Activated CD4-positive, alpha-beta T cell treated with anti-CD3 and anti-CD28 coated beads for 48 hours (primary cell): ENCODE measurements around the gene CAV1.

ENCODE experiments used
- DNase-seq: peaks from one replicate; pipeline ENCODE4 v3.0.0-alpha.2; 2020

The CAV1 gene

DNA sequence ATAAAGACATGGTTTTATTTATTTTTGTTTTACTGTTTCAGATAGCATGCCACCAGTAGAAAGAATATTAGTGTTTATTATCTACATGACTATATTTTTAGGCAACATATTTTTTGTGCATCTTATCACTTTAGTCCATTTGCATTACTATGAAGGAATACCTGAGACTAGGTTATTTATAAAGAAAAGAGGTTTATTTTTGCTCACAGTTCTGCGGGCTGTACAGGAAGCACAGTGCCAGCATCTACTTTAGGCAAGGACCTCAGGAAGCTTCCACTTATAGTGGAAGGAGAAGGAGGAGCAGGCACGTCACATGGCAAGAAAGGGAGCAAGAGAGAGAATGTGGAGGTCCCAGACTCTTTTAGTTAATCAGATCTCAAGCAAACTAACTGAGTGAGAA lies 19.6 kb upstream of the CAV1 start:
- DNase-seq, result no peak

- no peak for DNase-seq
Measured at GRCh38 chr7:116505823-116506222, 19.0 kb upstream of the CAV1 start.

DNA sequence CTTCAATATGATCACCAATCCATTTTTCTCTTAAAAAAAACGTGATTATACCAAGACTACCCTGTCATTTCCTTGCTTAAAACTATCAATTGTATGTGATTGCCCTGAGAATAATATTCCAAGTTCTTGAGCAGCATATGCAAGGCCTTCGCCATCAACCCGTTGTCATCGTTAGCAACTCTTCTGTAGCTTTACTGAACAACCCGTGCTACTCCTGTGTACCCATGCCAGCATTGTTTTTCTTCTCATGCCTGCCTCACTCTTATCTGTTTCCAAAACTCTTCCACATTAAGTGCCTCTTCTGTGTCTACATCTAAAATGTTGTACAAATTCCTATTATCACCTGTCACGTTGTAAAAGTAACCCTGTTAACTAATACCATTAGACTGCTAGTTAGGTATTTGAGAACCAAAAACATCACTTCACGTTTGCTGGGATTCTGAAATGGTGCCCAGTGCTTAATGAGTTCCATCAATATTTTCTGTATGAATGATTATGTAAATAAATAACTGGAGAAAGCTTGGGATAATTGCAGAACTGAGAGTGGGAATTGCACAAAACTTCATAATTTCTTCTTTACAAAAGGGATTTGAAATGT lies 14.8 kb upstream of the CAV1 start:
- no peak for DNase-seq

DNA sequence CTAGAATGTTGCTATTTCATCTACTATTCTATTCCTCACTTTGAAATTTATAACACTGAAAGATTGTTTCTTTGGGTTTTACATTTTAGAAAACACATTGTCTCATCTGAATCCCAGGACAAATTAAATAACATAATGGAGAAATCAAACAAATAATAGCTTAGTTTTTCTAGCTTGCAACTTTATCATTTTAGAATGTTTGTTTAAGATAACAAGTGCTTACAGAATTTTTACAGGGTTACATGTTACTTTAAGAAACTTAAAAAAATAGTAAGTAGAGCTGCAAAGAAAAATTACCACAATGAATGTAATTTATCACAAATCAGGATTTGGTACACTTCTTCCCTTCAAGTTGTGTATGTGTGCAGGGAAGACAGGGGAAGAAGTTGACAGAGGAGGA lies 14.0 kb upstream of the CAV1 start:
- no peak for DNase-seq

DNA sequence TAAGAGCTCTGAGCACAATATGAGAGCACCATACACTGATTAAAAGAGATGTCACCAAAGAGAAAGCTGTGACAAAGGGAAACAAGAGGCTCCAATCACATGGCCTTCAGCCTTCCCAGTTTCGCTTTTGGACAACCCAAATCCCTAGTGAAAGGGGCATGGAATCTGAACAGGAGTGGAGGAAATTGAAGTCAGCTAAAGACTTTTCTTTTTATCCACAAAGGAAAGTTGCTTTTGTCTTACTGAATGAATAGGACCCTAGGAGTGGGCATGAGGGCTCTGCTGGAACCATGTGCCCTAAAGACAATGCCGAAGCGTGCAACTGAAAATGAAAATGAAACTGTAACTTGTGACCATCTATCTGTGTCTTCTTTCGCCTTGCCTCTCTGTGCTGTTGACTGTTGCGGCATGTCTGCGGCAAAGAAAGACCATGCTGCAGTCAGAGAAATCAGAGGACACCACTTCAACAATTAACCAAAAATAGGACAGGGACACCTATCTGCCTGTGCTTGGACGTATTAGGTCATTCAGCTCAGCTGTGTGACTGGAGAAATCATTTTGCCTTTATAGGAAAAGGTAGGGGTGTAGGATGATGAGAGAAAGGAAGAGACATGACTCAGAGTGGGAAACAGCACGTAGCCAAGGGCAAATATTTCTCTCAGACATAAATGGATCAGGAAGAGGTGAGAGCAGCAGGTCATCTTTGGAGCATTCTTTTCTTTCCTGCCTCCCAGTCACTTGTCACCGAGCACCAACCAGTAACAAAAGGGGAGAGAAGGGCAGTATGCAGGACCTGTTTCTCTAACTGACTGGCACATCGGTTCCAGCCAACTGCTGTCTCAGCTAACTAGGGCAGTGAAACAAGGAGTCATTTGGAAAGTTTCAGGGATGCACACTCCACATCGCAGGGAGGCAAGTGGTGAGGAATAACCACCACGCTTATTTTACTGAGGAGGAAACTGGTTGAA lies 13.0 kb upstream of the CAV1 start:
- no peak for DNase-seq

DNA sequence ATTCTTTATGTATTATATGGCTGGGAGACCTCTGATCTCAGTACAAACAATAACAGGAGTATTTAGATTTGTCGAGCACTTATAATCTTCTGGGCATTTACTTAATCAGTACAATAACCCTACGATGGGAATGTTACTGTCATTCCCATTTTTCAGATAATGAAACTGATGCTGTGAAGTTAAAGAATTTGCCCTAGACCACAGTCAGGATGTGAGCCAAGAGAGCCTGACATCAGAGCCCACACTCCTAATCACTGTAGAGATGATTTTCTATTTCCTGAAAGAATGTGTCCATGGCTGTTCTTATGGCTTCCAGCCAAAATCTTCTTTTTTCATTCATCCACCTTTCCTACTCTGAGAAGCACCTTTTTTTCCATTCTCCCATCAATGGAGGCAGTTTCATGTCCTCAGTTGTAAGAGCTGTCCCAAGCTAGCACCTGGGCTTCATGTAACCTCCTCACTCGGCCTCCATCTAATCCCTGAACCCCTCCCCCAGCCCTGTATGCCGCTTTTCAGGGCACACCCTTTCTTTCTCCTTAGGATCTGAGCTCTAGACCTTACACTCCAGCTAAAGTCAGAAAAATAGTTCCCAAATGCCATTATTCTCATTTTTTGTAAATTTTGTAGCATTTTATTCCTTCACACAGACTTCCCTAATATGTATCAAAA lies 12.2 kb upstream of the CAV1 start:
- no peak for DNase-seq

DNA sequence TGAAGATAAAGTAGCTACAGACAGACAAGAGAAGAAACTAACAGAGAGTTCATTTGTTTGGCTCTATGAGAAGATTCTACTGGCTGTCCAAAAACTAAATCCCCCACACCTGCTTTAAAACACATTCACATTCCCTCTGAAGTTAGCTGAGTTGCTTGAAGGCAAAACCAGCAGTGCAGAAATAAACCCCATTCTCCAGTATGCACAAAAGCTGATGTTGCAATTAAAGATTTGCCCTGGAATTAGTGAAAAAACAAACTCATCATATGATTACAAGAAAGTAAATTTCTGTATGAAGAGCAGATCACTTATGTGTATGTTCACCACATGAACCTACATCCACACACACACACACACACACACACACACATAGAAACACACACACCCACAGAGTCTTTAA lies 9.3 kb upstream of the CAV1 start:
- DNase-seq, result no peak

- DNase-seq, result no peak
Measured at GRCh38 chr7:116516324-116516723, 8.5 kb upstream of the CAV1 start.

GRCh38 chr7:116517626-116518025 lies 7.2 kb upstream of the CAV1 start:
- DNase-seq, result no peak

GRCh38 chr7:116518961-116519360 lies 5.9 kb upstream of the CAV1 start:
- DNase-seq, result no peak

GRCh38 chr7:116521046-116521664 lies 3.7 kb upstream of the CAV1 start:
- no peak for DNase-seq

DNA sequence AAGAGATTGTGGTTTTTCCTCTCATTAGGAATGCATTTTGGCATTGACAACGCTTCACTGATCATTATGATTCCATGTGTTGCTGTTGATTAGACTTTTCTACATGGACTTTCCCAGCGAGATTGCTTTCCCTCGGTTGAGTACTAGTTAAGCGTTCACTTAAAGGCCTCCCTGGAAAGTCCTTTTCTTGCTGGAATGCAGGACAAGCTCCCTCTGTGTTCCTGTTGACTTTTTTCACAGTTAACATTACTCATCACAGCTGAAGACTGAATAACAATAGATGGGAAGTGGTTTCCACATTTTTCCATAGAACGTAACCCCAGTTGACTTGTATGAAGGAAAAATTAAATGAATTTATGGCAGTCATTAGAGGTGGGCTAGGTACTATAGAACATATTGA lies 2.6 kb upstream of the CAV1 start:
- DNase-seq, result no peak

- DNase-seq, result no peak
Measured at GRCh38 chr7:116524221-116524608, 621 bp upstream of the CAV1 start.

DNA sequence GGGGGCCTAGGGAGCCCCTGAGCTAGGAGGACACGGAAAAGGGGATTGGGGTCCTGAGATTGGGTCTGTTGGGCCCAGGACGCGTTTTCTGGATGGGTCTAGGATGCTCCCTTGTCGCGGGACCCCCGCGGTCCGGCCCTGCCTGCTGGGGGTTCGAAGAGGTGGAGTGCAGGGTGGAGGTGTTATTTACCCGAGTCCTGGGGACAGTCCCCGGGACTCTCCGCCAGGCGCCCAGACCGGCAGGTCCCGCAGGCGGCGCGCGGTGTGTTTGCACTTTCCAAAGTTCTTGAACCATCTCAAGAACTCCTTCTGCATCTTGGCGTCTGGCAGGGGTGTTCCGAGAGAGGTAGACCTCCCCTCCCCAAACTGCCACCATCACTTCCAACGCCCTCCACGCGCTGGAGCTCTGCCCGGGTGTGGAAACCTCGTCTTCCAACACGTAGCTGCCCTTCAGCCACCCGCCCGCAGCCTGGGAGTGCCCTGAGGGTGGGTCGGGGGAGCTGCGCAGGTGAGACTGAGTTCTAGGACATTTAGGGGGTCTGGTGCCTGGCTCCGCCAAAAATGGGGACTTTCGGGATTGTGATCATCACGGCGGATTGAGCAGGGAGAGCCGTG lies 569 bp downstream of the CAV1 start:
- DNase-seq, result peak; percentile 35

DNA sequence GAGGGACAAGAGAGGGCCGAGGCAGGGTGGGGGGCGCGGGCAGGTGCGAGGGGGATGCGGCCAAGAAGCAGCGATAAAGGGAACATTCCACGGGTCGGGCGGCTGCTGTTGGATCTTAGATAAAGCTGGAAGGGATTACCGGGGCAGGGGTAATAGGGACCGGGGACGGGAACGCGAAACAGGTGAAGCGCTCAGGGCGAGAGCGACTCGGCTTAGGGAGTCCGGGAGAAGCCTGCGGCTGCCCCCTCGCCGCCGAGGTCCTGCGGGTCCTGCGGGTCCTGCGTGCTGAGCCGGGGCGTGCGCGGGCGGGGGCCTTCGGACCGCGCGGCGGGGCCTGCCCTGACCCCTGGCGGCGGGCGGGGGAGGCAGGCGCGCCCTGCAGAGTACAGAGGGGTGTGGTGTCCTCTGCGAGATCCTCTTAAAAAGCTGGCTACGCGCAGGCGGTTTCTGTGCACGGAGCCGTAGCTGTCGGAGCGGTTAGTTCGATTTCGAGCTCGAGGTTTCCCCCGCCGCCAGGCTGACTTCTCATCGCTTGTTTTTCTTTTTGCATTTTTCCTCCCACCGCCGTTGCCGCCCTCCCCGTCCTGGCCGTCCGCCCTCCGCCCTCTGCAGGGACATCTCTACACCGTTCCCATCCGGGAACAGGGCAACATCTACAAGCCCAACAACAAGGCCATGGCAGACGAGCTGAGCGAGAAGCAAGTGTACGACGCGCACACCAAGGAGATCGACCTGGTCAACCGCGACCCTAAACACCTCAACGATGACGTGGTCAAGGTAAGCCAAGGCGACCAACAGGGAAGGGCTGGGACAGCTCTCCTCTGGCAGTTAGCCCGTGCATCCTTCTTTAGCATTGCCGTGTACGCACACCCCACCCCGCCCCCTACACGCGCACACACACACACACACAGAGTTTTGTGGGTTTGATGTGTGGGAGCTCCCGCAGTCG lies 1.4 kb downstream of the CAV1 start:
- DNase-seq, result peak; percentile 71

DNA sequence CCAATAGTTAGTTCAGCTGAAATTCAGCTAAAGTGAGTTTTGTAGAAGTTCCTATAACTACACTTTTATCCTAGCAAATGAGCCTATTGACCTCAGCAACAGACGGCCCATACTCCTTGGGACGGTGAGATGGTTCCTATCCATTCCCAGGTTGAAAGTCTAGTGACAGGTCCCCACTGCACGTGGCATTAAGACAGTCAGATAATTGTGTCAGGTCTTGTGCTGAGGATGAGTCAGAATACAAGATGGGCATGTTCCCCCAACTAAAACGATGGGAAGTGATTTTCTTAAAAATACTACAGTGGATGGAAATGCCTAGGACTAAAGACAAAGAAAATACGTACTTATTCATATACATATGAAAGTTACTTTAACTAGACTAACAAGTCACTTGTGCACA lies 2.1 kb downstream of the CAV1 start:
- no peak for DNase-seq

- DNase-seq, result no peak
Measured at GRCh38 chr7:116527521-116527920, 2.7 kb downstream of the CAV1 start.

GRCh38 chr7:116528008-116528789 lies 3.4 kb downstream of the CAV1 start:
- no peak for DNase-seq

DNA sequence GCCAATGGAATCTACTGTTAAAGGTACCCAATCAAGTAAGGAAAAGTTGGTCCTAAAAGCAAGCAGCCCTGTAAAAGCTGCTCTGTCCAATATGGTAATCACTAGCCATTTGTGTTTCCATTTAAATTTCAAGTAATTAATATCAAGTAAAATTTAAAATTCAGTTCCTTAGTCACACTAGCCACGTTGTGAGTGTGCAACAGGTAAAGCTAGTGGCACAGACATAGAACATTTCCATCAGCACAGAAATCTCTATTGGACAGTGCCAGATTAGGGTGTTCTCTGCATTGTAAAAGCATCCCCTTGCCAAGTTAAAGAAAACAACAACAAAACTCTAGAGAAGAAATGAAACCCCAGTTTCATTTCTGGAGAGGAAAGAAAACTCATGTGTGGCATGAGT lies 4.4 kb downstream of the CAV1 start:
- DNase-seq, result no peak

DNA sequence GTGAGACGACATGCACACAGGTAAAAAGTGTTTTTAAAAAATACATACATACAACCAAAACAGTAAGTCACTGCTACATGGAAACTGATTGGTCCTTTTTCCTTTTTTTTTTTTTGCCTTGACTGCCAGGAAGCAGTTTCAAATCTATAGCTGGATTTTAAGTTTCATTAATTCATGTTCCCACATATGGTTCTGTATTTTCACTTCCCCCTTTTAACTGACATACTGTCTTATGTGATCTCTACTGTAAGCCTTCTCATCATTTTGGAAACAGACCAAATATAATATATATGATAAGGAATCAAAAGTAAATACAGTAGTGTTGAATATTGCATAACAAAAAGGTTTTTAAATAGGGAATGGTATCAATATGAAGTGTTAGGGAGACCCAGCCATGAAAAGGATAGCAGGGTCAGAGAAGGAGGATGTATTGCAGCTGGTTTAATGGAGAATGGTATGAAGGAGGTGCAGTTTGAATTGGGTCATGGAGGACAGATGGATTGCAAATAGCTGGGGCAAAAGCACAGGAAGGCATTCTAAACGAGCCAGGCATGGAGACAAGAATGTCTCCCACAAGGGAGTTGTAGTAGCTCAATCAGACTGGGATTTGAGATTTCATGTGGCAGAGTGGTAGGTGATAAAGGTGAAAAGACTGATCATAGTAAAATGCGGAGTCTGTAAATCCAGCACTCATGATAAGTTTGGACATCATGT lies 5.4 kb downstream of the CAV1 start:
- no peak for DNase-seq
